GM12874 (cell line): ENCODE results near the gene ADGRG6.

Experiments used
- CTCF ChIP-seq: IDR thresholded peaks from 2 replicates; pipeline ENCODE4 v1.5.1; 2011; ENCODE audit warnings: low read depth, mild to moderate bottlenecking, control low read depth, low read length, moderate library complexity; ENCODE audit not compliant: insufficient read depth

Gene ADGRG6

GRCh38 chr6:142331075-142331551 lies 29.3 kb downstream of the ADGRG6 start:
- no peak for TF ChIP-seq CTCF

GRCh38 chr6:142331601-142332000 lies 29.8 kb downstream of the ADGRG6 start:
- no peak for TF ChIP-seq CTCF

- no peak for TF ChIP-seq CTCF
Observed at GRCh38 chr6:142332393-142333098, 30.7 kb downstream of the ADGRG6 start.

- no peak for TF ChIP-seq CTCF
Observed at GRCh38 chr6:142333431-142333830, 31.6 kb downstream of the ADGRG6 start.

- no peak for TF ChIP-seq CTCF
Observed at GRCh38 chr6:142334294-142334693, 32.5 kb downstream of the ADGRG6 start.

- TF ChIP-seq CTCF = no peak
Observed at GRCh38 chr6:142335415-142335814, 33.6 kb downstream of the ADGRG6 start.

- TF ChIP-seq CTCF = no peak
Observed at GRCh38 chr6:142336183-142336582, 34.4 kb downstream of the ADGRG6 start.

GRCh38 chr6:142336787-142337186 lies 35.0 kb downstream of the ADGRG6 start:
- TF ChIP-seq CTCF = no peak
